GM12874 (cell line): Measurements from ENCODE around the gene DDX28.

Source experiments
- TF ChIP-seq, protein P1 (sequence below): IDR thresholded peaks from 2 replicates; pipeline ENCODE4 v1.5.1; 2011; ENCODE audit warnings: low read depth, mild to moderate bottlenecking, control low read depth, low read length, moderate library complexity; ENCODE audit not compliant: insufficient read depth

The DDX28 gene

DNA sequence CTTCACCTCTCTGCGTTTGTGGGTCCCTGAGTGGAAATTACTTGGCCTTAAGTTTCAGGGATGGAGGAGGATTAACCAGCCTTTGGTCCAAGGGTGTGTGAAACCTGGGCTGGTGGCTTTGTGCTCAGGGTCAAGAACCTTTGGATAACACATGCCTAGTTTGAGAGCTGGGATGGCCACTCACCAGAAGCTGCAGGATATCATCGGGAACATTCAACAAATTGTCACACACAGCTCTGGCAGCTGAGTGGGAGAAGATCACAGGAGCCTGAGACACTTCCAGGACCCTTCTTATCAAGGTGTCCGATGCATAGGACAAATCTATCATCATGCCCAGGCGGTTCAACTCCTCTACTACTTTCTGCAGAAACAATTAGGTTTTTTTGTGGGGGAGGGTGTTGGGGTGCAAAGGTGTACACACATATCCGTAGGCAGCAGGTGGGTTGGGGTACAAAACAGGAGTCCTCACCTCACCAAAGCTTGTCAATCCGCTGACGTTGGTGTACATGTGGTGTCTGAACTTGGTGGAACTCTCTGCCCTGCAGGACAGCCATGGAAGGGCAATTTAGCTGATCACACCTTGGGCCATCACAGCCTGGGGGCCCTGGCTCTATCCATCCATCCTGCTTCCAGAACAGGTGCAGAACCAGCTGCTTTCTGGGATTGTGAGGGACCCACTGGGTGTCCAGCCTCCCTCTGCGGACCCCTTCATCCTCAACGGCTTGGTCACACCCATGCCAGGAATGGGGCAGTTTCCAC, 45.4 kb downstream of the DDX28 start:
- TF ChIP-seq, protein P1, sequence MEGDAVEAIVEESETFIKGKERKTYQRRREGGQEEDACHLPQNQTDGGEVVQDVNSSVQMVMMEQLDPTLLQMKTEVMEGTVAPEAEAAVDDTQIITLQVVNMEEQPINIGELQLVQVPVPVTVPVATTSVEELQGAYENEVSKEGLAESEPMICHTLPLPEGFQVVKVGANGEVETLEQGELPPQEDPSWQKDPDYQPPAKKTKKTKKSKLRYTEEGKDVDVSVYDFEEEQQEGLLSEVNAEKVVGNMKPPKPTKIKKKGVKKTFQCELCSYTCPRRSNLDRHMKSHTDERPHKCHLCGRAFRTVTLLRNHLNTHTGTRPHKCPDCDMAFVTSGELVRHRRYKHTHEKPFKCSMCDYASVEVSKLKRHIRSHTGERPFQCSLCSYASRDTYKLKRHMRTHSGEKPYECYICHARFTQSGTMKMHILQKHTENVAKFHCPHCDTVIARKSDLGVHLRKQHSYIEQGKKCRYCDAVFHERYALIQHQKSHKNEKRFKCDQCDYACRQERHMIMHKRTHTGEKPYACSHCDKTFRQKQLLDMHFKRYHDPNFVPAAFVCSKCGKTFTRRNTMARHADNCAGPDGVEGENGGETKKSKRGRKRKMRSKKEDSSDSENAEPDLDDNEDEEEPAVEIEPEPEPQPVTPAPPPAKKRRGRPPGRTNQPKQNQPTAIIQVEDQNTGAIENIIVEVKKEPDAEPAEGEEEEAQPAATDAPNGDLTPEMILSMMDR: no peak

DNA sequence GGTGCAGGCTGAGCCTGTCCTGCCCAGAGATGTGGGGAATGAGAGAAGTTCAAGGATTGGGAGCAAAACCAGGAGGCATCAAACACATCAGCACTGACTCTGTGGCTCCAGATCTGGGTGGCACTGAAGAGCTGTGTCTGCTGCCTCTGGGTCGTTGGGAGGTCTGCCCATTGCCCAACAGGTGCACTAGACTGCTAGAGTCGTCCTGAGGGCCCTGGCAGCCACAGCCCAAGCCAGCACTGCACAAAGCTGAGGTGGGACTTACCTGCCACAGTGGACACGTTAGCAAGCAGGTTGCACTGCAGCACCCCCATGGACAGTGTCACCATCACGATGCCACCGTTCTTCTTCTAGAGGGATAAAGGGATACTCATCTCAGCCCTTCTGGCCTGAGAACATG, 46.0 kb downstream of the DDX28 start:
- TF ChIP-seq, protein P1: no peak

DNA sequence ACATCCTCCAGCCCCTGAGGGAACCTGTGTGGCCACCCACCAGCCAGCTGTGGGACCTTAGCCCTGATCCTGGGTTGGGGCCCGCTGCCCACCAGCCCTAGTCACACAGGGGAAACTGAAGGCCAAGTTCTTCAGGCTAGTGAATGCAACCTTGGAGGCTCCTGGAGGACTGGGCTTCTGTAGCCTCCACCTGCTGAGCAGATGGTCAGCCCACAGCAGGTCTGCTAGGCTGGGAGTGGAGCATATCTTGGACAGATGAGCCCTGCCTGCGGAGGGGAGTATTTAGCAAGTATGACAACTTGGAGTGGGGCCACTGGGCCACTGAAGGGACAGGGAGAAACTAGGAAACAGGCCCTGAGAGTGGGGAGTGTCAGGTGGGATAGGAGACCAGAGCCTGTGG, 46.8 kb downstream of the DDX28 start:
- TF ChIP-seq, protein P1: no peak

DNA sequence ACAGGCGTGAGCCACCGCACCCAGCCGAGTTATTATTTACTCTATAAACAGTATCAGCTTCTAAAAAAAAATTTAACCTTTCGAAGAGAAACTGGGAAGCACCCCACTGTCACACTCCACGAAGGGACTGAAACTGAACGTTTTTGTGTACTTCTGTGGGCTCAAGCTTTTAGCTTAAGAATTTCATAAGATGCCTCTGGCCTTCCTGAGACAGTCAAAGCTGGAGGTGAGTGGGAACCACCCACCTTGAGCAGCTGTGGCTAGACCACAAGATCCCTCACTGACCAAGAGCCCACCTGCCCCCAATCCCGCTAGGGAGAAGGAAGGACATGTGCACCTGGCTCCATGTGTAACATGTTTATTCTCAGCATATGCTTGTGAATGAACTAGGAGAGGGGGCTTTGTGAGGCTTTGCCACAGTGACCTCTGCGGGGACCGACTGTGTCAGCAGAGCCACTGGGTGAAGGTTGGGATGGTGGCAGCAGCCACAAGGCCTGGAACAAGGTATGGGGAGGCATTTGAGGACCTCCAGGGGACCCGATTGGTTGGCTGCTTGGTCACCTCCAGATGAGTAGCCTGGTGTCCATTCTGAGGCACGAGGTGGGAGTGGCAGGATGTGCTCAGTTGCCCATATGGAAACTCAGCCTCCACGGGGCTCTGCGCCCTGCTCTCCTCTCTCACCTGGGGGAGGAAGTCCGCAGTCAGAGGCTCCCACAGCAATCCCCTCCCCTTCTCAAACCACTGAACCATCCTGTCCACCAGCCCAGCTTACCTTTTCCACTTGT, 47.5 kb downstream of the DDX28 start:
- TF ChIP-seq, protein P1: no peak

DNA sequence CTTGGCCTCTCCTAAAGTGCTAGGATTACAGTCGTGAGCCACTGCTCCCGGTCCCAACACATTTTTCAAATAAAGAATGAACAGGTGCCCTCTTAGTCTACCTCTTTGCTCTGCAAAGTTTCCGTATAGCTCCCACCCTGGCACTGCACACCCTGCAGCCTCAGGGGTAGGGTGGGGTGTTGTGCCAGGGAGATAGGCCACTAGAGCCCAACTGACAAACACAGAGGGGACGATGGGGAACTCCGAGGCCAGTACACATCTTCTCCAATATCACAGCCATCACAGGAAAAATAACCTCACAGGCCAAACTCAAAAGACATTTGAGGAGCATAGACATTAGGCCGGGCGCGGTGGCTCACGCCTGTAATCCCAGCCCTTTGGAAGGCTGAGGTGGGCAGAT, 51.9 kb downstream of the DDX28 start:
- TF ChIP-seq, protein P1: no peak
